H1 (cell line): ENCODE data around the gene PPP1R7. TPM values are rescaled to one million over a fixed set of nuclear protein-coding genes. Genes with fewer than 3 reads are reported as not detected.

Experiments
- BACH1 ChIP-seq: IDR thresholded peaks from 2 replicates; pipeline ENCODE4 v1.6.1; 2012; ENCODE audit warnings: low read length, improper control_type of control experiment
- CTBP2 ChIP-seq: IDR thresholded peaks from 2 replicates; pipeline ENCODE4 v1.7.0; 2011; ENCODE audit warnings: borderline replicate concordance, mild to moderate bottlenecking, moderate library complexity, mixed read lengths, low read length; ENCODE audit not compliant: insufficient read depth, insufficient read length
- EGR1 ChIP-seq: IDR thresholded peaks from 2 replicates; pipeline ENCODE4 v1.6.1; 2011; ENCODE audit warnings: low read depth, low read length, borderline replicate concordance
- POLR2A ChIP-seq, 2 experiments: IDR thresholded peaks; 1 replicate in 1 of 2; 2 replicates in 1 of 2; pipeline ENCODE4 v1.6.1; 2011; ENCODE audit warnings: low read depth in 2 of 2, low read length in 2 of 2, mild to moderate bottlenecking in 2 of 2; ENCODE audit errors: control extremely low read depth in 1 of 2
- RAD21 ChIP-seq, 2 experiments: IDR thresholded peaks in 1 of 2; conservative IDR thresholded peaks in 1 of 2; 2 replicates each; pipeline ENCODE4 v1.6.1; 2011; ENCODE audit warnings: low read depth in 2 of 2, low read length in 2 of 2, improper control_type of control experiment in 1 of 2, inconsistent platforms in 1 of 2, mild to moderate bottlenecking in 1 of 2, moderate library complexity in 1 of 2
- SRF ChIP-seq: IDR thresholded peaks from 2 replicates; pipeline ENCODE4 v1.6.1; 2011; ENCODE audit warnings: mild to moderate bottlenecking, low read depth, low read length, moderate library complexity
- TAF1 ChIP-seq: IDR thresholded peaks from 2 replicates; pipeline ENCODE4 v1.6.1; 2011; ENCODE audit warnings: mild to moderate bottlenecking, low read depth, low read length
- TCF12 ChIP-seq: IDR thresholded peaks from 2 replicates; pipeline ENCODE4 v1.6.1; 2011; ENCODE audit warnings: low read depth, mild to moderate bottlenecking, low read length
- polyA plus RNA-seq, 7 experiments: library from polyadenylated mRNA; depleted of rRNA in 3 of 7; stranded (reverse) in 5 of 7; unstranded in 2 of 7; fragments of >200 nt in 5 of 7; fragments of 200-250 nt in 2 of 7; gene quantifications; 1 replicate in 5 of 7; 2 replicates in 1 of 7; 4 replicates in 1 of 7; pipeline versions ENCODE4 v1.2.1 to v1.2.3, GENCODE V29; 2011 to 2013; ENCODE audit warnings: missing spikeins in 2 of 7, mixed read lengths in 2 of 7
- total RNA-seq: library from RNA; stranded (reverse); fragmentation: NEBNext Ultra II Directional; extraction: Animal tissue kit (Norgen Biotek cat#: 25700); gene quantifications from 2 replicates; pipeline ENCODE4 v1.2.1, GENCODE V29; 2021
- TF ChIP-seq, protein P1 (sequence below): IDR thresholded peaks from 2 replicates; pipeline ENCODE4 v1.6.1; 2012; ENCODE audit warnings: inconsistent platforms
- TF ChIP-seq, protein P2 (sequence below), 3 experiments: IDR thresholded peaks; 1 replicate in 2 of 3; 2 replicates in 1 of 3; pipeline versions ENCODE4 v1.5.1 to v1.6.1; 2011; ENCODE audit warnings: low read length in 3 of 3, mild to moderate bottlenecking in 3 of 3, inconsistent platforms in 2 of 3, low read depth in 1 of 3, moderate library complexity in 1 of 3; ENCODE audit not compliant: insufficient read depth in 1 of 3; ENCODE audit errors: control extremely low read depth in 1 of 3

PPP1R7 gene
- total and polyA plus RNA-seq, 2 of the 8 experiments (the other 6 are each of a cell fraction or from before 2014, with no cell fraction given), result 22.2 to 64.0 TPM

DNA sequence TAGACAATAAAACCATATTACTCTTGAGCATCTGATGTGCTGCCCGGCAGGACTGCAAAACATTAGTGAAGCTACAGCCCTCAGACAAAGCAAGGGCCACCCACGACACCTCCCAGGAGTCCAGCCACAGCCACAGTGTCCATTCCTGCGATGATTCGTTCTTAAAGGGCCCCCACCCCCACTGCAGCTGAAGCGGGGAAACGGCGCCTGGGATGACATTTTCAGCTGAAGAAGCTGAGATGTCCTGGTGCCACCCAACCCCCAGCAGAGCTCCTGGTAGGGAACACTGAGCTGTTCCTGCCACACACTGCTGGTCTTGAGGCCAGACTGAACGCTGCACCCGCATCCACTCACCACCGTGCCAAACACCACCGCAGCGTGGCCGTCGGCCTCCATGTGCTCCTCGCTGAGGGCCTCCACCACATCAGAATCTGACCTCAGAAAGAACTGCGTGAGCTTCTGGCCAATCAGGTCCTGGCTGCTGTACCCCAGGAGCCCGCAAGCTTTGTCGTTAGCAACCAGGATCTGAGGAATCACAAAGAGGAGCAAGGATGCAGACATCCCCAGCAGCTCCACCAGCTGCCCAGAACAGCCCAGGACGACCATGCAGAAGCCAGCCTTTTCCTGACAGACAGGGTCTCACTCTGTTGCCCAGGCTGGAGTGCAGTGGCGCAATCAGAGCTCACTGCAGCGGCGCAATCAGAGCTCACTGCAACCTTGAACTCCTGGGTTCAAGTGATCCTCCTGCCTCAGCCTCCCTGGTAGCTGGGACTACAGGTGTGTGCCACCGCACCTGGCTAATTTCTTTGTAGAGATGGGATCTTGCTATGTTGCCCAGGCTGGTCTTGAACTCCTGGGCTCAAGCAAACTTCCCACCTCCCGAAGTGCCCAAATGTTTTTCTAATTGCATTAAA lies 10.5 kb upstream of the PPP1R7 start (continued):
- TF ChIP-seq, protein P1, sequence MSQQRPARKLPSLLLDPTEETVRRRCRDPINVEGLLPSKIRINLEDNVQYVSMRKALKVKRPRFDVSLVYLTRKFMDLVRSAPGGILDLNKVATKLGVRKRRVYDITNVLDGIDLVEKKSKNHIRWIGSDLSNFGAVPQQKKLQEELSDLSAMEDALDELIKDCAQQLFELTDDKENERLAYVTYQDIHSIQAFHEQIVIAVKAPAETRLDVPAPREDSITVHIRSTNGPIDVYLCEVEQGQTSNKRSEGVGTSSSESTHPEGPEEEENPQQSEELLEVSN, result no peak
- TF ChIP-seq BACH1, result no peak
- TF ChIP-seq CTBP2, result no peak
- no peak for TF ChIP-seq RAD21 (IDR thresholded peaks at IDR 0.05 in 1 of 2, conservative IDR thresholded peaks at IDR 0.05 in 1 of 2; ENCODE audit: low read depth in 2 of 2, low read length in 2 of 2)
- no peak for TF ChIP-seq TAF1
- TF ChIP-seq, protein P2, sequence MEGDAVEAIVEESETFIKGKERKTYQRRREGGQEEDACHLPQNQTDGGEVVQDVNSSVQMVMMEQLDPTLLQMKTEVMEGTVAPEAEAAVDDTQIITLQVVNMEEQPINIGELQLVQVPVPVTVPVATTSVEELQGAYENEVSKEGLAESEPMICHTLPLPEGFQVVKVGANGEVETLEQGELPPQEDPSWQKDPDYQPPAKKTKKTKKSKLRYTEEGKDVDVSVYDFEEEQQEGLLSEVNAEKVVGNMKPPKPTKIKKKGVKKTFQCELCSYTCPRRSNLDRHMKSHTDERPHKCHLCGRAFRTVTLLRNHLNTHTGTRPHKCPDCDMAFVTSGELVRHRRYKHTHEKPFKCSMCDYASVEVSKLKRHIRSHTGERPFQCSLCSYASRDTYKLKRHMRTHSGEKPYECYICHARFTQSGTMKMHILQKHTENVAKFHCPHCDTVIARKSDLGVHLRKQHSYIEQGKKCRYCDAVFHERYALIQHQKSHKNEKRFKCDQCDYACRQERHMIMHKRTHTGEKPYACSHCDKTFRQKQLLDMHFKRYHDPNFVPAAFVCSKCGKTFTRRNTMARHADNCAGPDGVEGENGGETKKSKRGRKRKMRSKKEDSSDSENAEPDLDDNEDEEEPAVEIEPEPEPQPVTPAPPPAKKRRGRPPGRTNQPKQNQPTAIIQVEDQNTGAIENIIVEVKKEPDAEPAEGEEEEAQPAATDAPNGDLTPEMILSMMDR (IDR thresholded peaks at IDR 0.05; ENCODE audit: control extremely low read depth in 1 of 3, insufficient read depth in 1 of 3, low read depth in 1 of 3, low read length in 3 of 3), result no peak
- no peak for TF ChIP-seq POLR2A (IDR thresholded peaks at IDR 0.05; ENCODE audit: control extremely low read depth in 1 of 2, low read depth in 2 of 2, low read length in 2 of 2)
- TF ChIP-seq SRF, result no peak
- TF ChIP-seq TCF12, result no peak
- TF ChIP-seq EGR1, result no peak
